ENCODE measurements around the gene BCL2L12.

- TF ChIP-seq EZH2 (IDR thresholded peaks at IDR 0.05; ENCODE audit: insufficient read depth, low read length) (no peak), CTCF (IDR thresholded peaks at IDR 0.05; ENCODE audit: insufficient read depth, low read depth, low read length) (no peak)
Measured at GRCh38 chr19:49684983-49685553, 19.3 kb downstream of the BCL2L12 start.
